Calu3 (cell line): Measurements from ENCODE around the gene ZNF407. TPM values are rescaled to one million over a fixed set of nuclear protein-coding genes. Genes with fewer than 3 reads are reported as not detected.

Source experiments
- BruUV-seq: library from RNA; stranded (reverse); fragments of 400-500 nt; replicated peaks from 2 replicates; lab custom pipeline; 2021; lab: Mats Ljungman, UMichigan
- CTCF ChIA-PET: fragments of 300-600 bp; sonication (Branson Sonifier 250); formaldehyde crosslinking; loops from one replicate; lab custom pipeline; 2022; ENCODE audit warnings: antibody characterized with exemption; lab: Charles Lee
- DNase-seq: peaks from one replicate; pipeline ENCODE4 v3.0.0; 2022
- H3K27ac Mint-ChIP-seq: one replicate; pipeline ENCODE4 v1.8.0; 2022; ENCODE audit warnings: mixed read lengths; ENCODE audit not compliant: unreplicated experiment
- H3K27me3 Mint-ChIP-seq: one replicate; pipeline ENCODE4 v1.8.0; 2022; ENCODE audit warnings: mixed read lengths; ENCODE audit not compliant: unreplicated experiment
- H3K36me3 Mint-ChIP-seq: one replicate; pipeline ENCODE4 v1.8.0; 2022; ENCODE audit warnings: mild to moderate bottlenecking, moderate library complexity, mixed read lengths; ENCODE audit not compliant: insufficient read depth, unreplicated experiment
- H3K4me1 Mint-ChIP-seq: one replicate; pipeline ENCODE4 v1.8.0; 2022; ENCODE audit warnings: mild to moderate bottlenecking, low read depth, mixed read lengths; ENCODE audit not compliant: unreplicated experiment
- H3K4me3 Mint-ChIP-seq: one replicate; pipeline ENCODE4 v1.8.0; 2022; ENCODE audit warnings: mild to moderate bottlenecking, low read depth, moderate library complexity, mixed read lengths; ENCODE audit not compliant: unreplicated experiment
- H3K9me3 Mint-ChIP-seq: one replicate; pipeline ENCODE4 v1.8.0; 2022; ENCODE audit warnings: low read depth, mixed read lengths; ENCODE audit not compliant: unreplicated experiment
- intact Hi-C: fragments of 100-400 bp; cut with micrococcal nuclease; formaldehyde crosslinking; loops from one replicate; pipeline ENCODE4 v1.10.0; 2022; ENCODE audit not compliant: unreplicated experiment
- total RNA-seq: library from RNA; stranded (reverse); gene quantifications from 2 replicates; pipeline ENCODE4 v1.2.3, GENCODE V29; 2022
- TF ChIP-seq, protein P1 (sequence below): fragments of 200-600 bp; IDR thresholded peaks from one replicate; pipeline ENCODE4 v1.8.0; 2022; ENCODE audit warnings: antibody characterized with exemption; ENCODE audit not compliant: unreplicated experiment

ZNF407 gene
- total RNA-seq, 1 experiment from 2014 or later = 17.4 TPM

DNA sequence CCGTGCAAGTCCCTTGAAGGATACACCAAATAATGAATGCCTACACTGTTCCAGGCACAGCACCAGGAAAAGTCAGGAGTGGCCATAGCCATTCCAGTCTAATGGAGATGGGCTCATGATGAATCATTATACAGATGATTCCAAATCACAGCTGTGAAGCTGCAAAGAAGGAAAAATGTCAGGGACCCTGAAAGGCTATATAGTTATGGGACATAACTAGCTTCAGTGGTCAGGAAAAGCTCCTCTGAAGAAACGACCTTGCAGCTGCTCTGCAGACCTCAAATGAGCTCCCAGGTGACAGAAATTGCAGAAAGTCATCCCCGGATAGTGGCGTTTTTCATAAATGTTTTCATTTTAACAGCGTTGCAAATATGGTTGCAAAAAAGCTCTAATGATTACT lies 410.5 kb downstream of the ZNF407 start:
- Mint-ChIP-seq H3K27me3 (no peaks in the 10 kb centered on the region), H3K9me3 (no peaks in the 10 kb centered on the region), H3K4me1 (no peaks in the 10 kb centered on the region), H3K27ac (no peak overlapping the region), H3K4me3 (no peak overlapping the region), H3K36me3 (no peaks in the 10 kb centered on the region)
- BruUV-seq = no TSS peak
- TF ChIP-seq, protein P1, sequence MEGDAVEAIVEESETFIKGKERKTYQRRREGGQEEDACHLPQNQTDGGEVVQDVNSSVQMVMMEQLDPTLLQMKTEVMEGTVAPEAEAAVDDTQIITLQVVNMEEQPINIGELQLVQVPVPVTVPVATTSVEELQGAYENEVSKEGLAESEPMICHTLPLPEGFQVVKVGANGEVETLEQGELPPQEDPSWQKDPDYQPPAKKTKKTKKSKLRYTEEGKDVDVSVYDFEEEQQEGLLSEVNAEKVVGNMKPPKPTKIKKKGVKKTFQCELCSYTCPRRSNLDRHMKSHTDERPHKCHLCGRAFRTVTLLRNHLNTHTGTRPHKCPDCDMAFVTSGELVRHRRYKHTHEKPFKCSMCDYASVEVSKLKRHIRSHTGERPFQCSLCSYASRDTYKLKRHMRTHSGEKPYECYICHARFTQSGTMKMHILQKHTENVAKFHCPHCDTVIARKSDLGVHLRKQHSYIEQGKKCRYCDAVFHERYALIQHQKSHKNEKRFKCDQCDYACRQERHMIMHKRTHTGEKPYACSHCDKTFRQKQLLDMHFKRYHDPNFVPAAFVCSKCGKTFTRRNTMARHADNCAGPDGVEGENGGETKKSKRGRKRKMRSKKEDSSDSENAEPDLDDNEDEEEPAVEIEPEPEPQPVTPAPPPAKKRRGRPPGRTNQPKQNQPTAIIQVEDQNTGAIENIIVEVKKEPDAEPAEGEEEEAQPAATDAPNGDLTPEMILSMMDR = no peak
- no peak for DNase-seq
- intact Hi-C loops = no loop called here
- CTCF ChIA-PET = interaction anchor here (0.6 kb wide), 1 partner anchor 238 kb away, joined by 3 read pairs; no protein-coding TSS in a partner anchor

DNA sequence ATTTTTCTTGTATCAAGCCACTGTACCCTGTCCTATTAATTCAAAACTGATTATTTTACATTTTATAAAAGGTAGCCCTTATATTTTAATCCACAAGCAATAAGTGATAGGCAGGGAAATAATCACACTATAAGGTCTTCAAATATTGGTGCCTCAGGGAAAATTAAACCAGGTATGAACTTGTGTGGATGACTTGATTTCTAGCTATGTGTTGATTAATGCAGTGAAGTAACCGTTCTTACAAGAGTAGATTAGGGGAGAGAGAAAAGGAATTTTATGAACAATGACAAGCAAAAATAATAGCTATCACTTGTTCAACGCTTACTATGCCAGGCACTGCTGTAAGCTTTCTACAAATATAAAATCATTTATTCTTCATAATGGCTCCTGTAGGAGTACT lies 411.6 kb downstream of the ZNF407 start:
- TF ChIP-seq, protein P1 = no peak
- H3K4me3 Mint-ChIP-seq = no peak overlapping the region
- no TSS peak for BruUV-seq
- H3K4me1 Mint-ChIP-seq = no peaks in the 10 kb centered on the region
- no peak for DNase-seq
- no peaks in the 10 kb centered on the region for H3K27me3 Mint-ChIP-seq
- no peaks in the 10 kb centered on the region for H3K9me3 Mint-ChIP-seq
- intact Hi-C loops = no loop called here
- H3K27ac Mint-ChIP-seq = no peak overlapping the region
- CTCF ChIA-PET = no interaction called here
- no peaks in the 10 kb centered on the region for H3K36me3 Mint-ChIP-seq

DNA sequence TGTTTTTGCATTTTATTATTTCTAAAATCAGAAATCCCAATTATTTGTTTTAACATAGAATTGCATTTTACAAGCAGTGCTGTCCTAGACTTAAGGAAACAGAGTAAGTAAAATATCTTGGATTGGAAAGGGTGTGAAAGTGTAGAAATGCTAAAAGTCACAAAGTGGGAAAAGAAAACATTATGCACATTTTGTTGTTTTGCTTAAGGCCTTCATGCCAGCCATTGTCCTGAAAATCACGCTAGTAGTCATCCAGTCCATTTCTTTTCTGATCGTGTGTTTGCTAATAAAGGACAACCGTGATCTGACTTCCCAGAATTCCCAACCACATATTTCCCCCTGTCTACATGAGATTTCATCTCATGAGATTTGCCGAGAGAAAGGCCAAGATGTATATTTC lies 412.2 kb downstream of the ZNF407 start:
- intact Hi-C loops = no loop called here
- H3K27me3 Mint-ChIP-seq = no peaks in the 10 kb centered on the region
- no peaks in the 10 kb centered on the region for H3K36me3 Mint-ChIP-seq
- TF ChIP-seq, protein P1 = no peak
- no peaks in the 10 kb centered on the region for H3K9me3 Mint-ChIP-seq
- no peak overlapping the region for H3K4me3 Mint-ChIP-seq
- BruUV-seq = no TSS peak
- H3K4me1 Mint-ChIP-seq = no peaks in the 10 kb centered on the region
- DNase-seq = no peak
- H3K27ac Mint-ChIP-seq = no peak overlapping the region
- CTCF ChIA-PET = no interaction called here

DNA sequence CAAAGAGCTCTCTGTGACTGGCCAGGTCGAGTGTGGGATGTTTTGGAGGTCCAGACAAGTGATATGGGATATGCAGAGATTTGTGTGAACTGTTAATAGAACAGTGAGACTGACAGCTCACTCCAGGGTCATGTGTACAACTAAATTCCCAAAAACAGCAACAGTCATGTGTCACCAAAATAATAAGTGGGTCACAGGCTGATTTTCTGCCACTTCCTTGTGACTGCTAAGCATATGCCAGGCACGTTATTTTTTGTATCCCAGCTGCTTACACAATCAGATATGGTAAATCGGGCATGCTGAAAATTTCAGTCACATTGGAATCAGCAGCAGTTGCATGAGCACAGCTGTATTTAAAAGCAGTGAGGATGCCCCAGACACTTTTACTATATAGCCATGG lies 412.6 kb downstream of the ZNF407 start:
- TF ChIP-seq, protein P1 = no peak
- DNase-seq = no peak
- no TSS peak for BruUV-seq
- CTCF ChIA-PET = no interaction called here
- Mint-ChIP-seq H3K4me1 (no peaks in the 10 kb centered on the region), H3K9me3 (no peaks in the 10 kb centered on the region), H3K27ac (no peak overlapping the region), H3K36me3 (no peaks in the 10 kb centered on the region), H3K27me3 (no peaks in the 10 kb centered on the region), H3K4me3 (no peak overlapping the region)
- intact Hi-C loops = no loop called here

DNA sequence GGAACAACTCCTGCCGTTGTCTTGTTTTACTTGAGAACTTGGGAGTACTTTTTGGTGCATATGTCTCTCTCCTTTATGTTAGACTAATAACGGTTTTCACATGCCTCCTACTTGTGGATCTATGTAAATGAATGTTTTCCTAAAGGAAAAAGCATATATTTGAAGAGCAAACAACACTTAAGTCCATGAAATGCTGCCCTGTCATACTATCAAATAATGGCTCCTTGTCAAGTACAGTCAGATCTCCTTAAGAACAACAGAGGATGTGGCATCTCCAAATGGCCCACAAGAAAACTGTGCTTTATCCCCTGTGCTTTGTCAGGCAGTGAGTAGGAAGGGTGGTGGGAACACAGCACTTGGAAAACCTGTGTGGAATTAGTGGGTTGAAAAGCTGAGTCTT lies 413.0 kb downstream of the ZNF407 start:
- intact Hi-C loops = no loop called here
- no peaks in the 10 kb centered on the region for H3K9me3 Mint-ChIP-seq
- H3K36me3 Mint-ChIP-seq = no peaks in the 10 kb centered on the region
- no peaks in the 10 kb centered on the region for H3K4me1 Mint-ChIP-seq
- no peak for DNase-seq
- no peaks in the 10 kb centered on the region for H3K27me3 Mint-ChIP-seq
- no peak overlapping the region for H3K4me3 Mint-ChIP-seq
- CTCF ChIA-PET = no interaction called here
- TF ChIP-seq, protein P1 = no peak
- BruUV-seq = no TSS peak
- no peak overlapping the region for H3K27ac Mint-ChIP-seq
